ENCODE data around the gene C12orf42.

C12orf42 gene

GRCh38 chr12:103336940-103337339, 158.8 kb downstream of the C12orf42 start:
- no peak for DNase-seq (ENCODE audit: low read depth in 2 of 2)

DNA sequence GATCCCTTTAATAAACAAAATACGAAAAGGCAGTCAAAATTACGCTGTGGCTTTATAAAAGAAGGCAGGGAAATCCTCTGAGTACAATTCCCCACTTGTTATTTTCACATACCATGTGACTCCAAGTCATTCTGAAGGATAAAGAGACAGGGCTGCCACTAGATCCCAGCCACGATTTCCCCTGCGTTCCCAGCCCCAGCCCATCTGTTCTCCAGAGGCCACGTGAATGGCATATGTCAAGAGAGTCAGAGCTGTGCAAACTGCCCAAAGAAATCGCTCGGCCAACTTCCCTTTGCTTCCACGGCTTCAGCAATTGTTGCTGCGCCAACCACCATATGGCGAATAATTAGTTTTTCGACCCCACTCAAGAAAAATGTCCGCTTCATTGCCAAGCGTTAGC, 161.3 kb downstream of the C12orf42 start:
- no peak for DNase-seq (ENCODE audit: low read depth in 2 of 2)

DNA sequence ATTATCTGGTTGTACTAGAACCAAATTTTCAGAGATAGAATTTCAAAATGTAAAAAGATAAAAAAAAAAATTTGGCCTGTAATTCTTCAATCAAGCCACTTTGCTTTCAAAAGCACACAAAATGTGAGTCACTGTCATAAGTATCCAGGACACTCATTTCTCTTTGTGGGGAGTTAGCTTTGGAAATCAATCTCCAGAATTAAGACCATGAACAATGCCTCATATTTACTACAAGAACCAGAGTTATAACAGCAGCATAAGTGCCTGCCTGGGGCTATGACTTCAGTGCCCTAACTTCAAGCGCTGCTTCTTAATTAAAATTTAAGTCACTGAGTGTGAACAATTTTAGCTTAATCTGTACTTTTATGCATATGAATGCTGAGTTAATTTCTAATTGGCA, 162.1 kb downstream of the C12orf42 start:
- no peak for DNase-seq (ENCODE audit: low read depth in 2 of 2)

- no peak for DNase-seq (ENCODE audit: low read depth in 2 of 2)
Measured at GRCh38 chr12:103331643-103332042, 164.1 kb downstream of the C12orf42 start.

GRCh38 chr12:103330672-103331071, 165.1 kb downstream of the C12orf42 start:
- DNase-seq (ENCODE audit: low read depth in 2 of 2) = no peak

- DNase-seq (ENCODE audit: low read depth in 2 of 2) = no peak
Measured at GRCh38 chr12:103327676-103328075, 168.1 kb downstream of the C12orf42 start.

GRCh38 chr12:103326190-103326589, 169.6 kb downstream of the C12orf42 start:
- DNase-seq (ENCODE audit: low read depth in 2 of 2) = no peak

DNA sequence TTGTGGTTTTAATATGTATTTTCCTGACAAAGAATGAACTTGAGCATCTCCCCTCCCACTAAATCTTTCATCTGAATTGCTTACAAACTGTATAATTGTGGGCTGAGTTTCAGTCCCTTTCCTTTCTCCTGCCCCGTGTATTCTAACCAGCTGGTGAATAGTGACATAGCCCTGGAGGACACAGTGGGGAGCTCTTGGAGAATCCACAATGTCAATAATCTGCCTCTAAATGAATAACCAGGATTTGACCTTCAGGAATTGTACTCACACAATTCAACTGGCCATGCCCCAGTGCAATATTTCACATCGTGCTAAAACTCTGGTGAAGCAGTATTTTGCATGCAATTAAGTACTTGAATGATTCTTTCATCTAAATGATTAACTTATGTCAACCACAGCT, 177.2 kb downstream of the C12orf42 start:
- DNase-seq (ENCODE audit: low read depth in 2 of 2) = no peak

GRCh38 chr12:103317220-103317619, 178.5 kb downstream of the C12orf42 start:
- DNase-seq (ENCODE audit: low read depth in 2 of 2) = no peak

GRCh38 chr12:103314786-103315185, 181.0 kb downstream of the C12orf42 start:
- DNase-seq (ENCODE audit: low read depth in 2 of 2) = no peak

DNA sequence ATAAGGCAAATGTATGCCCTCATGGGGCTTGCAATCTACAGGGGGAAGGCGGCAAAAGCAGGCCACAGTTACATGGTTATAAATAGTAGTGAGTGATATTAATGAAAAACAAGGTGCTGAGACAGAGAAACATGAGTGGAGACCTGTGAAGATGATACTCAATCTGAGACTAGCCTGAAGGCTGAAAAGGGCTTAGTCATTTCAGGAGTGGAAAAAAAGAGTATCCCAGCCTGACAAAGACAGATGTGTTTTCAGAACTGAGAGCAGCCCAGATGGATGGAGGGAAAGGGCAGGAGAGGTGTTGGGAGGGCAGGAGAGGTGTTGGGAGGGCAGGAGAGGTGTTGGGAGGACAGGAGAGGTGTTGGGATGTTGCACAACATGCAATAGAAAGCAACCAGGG, 181.9 kb downstream of the C12orf42 start:
- no peak for DNase-seq (ENCODE audit: low read depth in 2 of 2)

- DNase-seq (ENCODE audit: low read depth in 2 of 2) = no peak
Measured at GRCh38 chr12:103312742-103313354, 182.9 kb downstream of the C12orf42 start.

DNA sequence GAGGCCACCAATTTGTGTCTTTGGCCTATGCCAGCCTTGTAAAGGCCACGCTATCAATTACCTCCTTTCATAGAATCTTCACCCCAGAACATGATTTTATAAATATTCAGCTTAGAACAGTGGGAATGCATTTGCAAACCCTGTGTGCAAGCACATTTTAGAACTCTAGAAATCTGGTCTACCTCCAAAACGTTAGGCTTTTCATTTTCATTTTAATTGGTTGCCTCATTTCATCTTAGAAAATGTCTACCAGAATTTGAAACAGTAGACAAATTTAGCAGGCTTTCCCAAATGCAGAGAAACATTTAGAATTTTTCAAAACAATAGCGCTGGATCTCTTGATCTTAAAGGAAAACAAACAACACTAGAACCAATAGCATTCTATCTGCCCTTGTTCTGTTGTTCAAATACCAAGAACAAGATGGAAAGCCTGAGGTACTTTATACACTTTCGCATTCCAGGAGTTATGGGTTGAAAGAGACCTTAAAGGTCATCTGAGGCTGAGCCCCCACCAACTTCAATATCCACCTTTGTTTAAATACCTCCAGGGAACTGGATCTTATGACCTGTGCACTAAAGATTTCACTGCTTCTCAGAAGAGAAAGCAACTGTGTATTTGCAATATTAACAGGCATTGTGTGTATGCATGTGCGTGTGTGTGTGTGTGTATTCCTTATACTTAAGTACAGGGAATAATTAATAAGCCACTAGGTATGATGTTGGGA, 185.1 kb downstream of the C12orf42 start:
- no peak for DNase-seq (ENCODE audit: low read depth in 2 of 2)

DNA sequence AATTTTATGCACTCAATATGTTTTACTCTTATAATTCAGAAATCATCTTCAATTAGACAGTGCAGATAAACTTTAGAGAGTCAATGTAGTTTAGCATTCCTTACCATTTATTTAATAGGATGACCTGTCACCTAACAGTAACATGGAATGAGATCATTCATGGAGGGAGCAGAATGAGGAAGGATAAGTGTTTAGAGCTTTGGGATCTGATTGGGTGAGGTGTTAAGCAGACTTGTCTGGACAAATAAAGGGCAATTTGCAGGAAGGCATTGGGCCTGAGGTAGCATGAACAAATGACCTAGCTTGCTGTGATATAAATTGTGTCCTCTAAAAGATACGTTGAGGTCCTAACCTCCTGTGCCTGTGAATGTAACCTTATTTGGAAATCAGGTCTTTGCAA, 187.4 kb downstream of the C12orf42 start:
- no peak for DNase-seq (ENCODE audit: low read depth in 2 of 2)

GRCh38 chr12:103303484-103303883, 192.3 kb downstream of the C12orf42 start:
- no peak for DNase-seq (ENCODE audit: low read depth in 2 of 2)

GRCh38 chr12:103301642-103302591, 193.9 kb downstream of the C12orf42 start:
- no peak for DNase-seq (ENCODE audit: low read depth in 2 of 2)

GRCh38 chr12:103288016-103288415, 207.8 kb downstream of the C12orf42 start:
- DNase-seq (ENCODE audit: low read depth in 2 of 2) = no peak

DNA sequence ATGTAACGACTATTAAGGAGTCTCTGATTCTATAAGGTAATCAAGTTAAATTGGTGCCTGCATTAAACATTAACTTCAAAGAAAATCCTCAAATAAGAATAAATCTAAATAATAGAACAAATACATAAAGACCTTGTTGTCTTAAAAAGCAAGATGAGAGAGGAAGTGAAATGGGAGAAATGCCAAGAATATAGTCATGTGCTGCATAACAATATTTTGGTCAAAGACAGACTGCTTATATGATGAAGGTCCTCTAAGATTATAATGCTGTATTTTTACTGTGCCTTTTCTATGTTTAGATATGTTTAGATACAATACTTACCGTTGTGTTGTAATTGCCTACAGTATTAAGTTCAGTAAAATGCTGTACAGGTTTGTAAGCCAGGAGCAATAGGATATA, 213.6 kb downstream of the C12orf42 start:
- DNase-seq (ENCODE audit: low read depth in 2 of 2) = no peak

- no peak for DNase-seq (ENCODE audit: low read depth in 2 of 2)
Measured at GRCh38 chr12:103279444-103279843, 216.3 kb downstream of the C12orf42 start.

GRCh38 chr12:103278329-103278728, 217.4 kb downstream of the C12orf42 start:
- DNase-seq (ENCODE audit: low read depth in 2 of 2) = no peak

GRCh38 chr12:103273645-103274044, 222.1 kb downstream of the C12orf42 start:
- no peak for DNase-seq (ENCODE audit: low read depth in 2 of 2)

DNA sequence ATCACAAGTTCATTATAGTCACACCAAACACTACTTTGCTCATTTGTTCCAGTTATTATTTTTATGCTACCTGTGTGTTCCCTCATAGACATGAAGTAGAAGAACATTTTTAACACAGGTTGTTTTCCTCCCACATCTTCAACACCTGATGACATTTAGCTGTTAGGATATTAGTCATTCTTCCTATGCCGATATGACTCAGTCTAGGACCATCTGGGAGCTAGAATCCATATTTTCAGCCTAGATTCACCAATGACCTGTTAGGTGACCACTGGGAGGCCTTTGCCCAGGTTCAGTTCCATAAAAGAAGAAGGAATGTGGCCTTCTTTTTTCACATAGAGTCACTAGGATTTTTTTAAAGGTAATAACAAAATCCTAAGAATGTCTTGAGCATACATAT, 222.8 kb downstream of the C12orf42 start:
- DNase-seq (ENCODE audit: low read depth in 2 of 2) = no peak

- DNase-seq (ENCODE audit: low read depth in 2 of 2) = no peak
Measured at GRCh38 chr12:103269946-103270345, 225.8 kb downstream of the C12orf42 start.

Data from stimulated activated CD4-positive, alpha-beta T cell treated with anti-CD3 and anti-CD28 coated beads, Interleukin-4, amount 100 ng/mL, for 48 hours (primary cell).